ENCODE results near the gene SMAD6.

Gene SMAD6

DNA sequence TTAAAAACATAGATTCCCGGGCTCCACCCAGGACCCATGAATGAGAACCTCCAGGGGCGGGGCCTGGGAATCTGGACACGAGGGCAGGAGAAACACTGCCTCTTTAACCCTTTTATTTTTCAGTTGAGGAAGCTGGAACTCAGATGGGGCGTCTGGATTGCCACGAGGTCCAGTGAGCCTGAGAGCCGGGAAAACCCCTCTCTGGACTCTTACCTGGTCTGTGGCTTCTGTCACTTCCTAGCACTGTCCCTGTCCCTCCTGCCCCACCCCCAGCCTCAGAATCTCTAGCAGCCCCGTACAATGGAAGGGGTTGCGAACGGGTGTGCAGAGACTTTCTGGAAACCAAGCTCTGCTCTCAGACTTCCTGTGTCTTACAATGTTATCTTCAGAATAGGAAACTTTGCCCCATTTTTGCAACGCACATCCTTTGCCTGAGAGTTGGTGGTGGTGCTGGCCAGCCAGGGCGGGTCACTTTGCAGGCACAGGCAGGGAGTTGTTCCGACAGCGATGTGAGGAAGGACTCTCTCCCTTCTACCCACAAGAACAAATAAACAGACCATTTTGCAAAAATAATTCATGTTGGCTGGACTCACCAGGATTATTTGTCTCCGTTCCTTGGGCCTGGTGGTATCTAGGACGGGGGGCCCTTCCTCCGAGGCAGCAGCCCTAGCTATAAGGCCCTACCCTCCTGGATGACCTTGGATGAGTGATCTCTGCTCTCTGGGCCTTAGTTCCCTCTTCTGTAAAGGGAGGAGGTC, 59.1 kb downstream of the SMAD6 start:
- no peak for DNase-seq

DNA sequence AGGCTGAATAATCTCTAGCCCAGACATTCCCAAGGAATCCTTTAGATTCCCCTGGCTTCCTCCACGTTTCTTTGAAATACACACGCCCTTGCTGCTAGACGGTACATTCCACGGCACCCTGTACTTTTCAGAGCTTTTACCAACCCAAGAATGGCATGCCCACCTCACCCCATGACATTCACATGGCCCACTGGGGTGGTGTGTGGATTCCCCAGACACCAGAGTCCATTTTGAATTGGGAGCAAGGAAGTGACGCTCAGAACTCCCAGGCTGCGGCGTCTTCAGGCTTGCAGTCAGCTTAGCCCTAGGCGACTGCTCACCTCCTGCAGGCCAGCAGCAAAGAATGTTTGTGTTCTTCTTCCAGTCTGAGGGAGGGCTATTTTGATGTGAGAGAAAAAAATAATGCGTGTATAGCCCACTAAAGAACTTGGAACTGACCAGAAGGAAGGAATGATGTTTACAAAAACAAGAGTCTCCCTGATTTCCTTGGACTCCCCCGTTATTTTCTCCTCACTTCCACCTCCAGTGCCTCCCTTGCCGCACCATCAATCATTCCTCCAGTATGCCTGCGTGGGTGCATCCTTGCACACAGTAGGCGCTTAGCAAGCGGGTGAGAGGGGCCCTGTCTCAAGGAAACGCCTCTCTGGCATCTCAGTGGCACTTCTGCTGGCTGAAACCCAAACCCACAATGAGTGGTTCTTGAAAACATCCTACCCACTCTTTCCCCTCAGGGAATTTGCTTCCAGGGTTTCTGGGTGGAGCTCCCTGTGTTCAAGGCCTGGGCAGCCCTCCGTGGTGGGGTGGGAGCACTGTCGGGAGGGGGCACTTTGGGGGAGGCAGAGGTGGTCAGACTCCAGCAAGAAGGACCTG, 59.9 kb downstream of the SMAD6 start:
- DNase-seq, result no peak

DNA sequence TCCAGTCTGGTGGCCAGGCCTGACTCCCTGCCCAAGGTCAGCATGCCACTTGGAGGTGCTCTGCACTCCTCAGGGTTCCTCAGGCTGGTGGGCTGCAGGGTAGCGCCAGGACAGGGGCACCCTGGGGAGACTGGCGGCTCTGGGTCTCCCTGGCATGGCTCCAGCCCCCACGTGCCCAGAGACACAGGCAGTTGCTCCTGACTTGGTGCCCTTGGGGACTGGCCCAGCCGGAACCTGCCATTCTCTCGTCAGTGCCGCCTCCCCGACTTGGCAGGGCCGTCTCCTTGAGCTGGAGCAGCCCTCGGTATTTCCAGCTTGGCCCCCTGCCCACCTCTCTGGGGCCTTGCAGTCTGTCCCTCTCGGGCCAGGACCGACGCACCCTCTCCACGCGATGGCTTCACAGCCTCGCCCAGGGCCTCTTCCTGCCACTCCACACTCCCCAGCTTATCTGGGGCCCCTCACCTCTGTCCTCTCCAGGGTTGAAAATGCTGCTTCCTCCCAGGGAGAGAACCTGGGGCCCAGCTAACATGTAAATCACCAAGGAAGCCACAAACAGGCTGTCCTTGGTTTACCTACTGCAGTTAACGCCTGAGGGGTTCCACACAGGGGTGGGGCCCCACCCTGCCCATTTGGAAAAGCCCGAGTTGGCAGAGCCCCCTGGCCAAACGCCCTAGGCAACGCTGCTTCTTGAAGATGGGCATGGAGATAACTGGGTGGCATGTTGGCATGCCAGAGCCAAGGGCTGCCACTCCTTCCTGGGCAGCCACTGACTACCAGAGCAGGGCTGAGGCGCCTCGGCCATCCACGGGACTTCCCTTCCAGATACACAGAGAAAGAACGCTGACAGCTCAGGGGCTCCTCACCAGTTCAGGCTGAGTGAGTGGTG, 61.4 kb downstream of the SMAD6 start:
- no peak for DNase-seq

DNA sequence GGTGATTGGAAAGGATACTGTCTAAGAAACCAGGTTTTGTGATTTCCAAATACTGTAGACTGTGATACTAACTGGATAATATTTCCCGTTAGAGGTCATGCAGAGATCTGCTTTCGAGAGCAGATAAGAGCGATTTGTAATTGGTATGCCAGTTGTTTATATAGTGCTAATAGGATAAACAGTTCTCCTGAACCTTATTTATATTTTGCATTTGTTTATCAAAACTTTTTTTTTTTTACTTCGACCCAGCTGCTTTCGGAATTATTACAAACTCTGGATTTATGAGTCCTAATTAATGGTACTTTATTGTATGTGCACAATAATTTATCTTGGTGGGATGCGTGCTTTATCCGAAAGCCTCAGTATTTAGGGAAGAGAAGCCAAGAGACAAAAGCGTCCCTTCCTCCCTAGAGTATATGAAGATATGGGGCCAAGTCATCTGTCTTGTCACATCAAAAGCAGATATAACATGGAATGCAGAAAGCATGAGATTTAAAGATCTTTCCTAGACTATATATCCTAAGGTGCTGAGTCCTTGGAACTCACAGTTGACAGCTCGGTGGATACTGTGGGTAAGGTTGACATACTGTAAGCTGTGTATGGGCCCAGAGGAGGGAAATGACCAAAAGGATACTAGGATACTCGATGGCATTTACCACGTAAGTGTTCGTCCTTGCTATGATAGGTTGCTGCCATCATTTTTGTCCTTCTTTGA, 62.2 kb downstream of the SMAD6 start:
- DNase-seq, result no peak

DNA sequence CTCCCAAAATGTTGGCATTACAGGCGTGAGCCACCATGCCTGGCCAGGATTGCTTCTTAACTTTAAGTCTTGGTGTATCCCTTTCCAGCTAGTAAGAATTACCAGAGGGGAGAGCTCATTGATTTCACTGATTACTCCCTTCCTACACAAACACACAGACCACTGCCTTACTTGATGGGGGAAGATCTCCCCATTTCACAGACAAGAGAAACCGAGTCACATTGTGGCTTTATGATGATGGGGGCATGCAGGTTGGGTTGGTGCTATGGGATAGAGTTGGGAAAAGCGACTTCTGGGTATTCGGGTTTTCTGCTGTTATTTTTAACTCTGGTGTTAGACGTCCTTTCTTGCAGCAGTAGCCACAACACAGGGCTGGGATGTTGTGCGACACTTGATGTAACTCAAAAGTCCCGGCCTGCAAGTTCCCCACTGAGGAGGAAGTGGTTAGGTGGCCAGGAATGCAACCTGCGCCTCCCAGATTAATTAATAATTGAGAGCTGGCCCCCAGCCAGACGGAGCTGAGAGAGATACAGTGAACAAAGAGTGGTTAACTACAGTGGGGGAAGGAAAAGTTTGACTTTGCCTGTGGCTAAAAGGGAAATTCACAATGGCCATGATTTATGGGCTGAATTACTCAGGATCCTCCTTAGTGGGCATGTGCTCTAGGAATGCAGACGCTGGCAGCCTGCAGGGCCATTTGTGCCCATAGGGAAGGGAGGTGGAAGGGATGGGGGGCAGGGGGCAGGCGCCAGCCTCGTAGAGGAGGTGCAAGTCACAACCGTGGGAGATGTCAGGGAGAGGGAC, 63.6 kb downstream of the SMAD6 start:
- peak; percentile 6 to 19 for DNase-seq

DNA sequence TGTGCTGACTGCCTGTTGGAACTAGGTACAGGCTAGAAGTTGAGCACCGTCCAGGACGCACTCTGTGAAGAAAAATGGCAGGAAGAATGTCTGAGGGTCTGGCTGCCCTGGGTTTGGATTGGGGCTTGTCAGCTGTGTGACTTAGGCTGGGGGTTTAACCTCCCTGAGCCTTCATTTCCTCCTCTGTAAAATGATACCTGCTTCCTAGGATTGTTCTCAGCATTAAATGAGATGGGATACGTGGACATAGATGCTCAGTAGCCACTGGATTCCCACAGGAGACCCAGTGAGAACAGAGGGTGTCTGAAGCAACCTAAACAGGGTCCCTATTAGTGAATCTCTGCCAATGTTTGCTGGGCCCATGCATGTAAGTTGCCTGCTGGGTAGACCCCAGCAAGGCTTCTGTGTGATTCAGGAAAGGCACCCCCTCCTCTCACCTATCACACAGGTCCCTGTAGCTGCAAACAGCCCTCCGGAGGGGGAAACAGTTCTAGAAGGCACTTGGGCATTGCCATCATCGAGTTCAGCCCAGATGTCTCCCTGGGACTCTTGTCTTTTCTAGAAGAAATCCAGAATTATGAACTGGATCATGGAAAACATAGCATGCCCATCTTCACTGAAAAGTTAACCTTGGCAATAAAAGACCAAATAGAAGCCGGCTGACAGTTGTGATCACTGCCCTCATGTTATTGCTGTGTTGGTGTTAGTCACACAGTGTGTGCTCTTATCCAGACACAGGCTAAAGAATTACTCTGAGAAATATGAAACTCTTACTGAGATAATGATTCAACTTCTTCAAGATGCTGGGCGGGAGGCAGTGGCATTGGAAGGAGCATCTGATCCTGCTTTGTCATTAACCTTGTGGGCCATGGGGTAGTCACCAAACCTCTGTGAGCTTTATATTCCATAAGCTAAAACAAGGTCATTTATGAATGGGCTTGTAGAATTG, 64.5 kb downstream of the SMAD6 start:
- DNase-seq, result no peak

DNA sequence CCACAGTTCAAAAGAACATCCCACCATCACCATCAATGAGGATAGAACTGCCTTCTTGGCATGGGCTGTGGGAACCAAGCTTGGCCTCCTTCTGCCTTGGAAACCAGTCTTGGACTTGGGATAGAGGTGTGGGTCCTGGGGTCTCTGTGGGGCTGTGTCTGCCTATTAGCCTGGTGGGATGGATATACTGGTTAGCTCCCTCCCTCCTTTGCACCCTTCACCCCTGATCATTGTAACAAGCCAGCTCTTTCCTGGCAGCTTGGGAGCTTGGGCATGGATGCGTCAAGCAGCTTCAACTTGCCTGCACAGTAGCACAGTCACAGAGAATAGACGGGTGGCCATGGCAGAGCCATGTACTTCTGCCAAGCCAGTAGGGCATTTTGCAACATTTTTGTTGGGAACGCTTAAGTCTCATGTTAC, 65.2 kb downstream of the SMAD6 start:
- DNase-seq, result no peak

DNA sequence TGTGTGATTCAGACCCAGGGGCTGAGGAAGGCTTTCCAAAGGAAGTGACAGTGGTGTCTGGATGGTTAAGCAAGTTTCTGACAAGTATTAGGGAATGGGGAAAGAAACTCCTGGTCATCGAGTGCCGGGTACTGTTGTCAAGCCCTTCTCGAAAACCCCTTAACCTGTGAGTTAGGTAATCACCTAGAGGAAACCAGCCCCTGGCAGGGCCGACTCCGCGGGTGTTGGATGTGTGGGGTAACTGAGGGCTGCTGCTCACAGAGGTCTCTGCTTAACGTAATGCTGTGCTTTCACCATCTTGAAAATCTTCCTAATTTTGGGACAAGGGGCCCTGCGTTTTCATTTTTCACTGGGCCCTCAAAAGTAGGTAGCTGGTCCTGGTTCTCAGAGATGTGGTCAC, 67.0 kb downstream of the SMAD6 start:
- DNase-seq, result no peak

DNA sequence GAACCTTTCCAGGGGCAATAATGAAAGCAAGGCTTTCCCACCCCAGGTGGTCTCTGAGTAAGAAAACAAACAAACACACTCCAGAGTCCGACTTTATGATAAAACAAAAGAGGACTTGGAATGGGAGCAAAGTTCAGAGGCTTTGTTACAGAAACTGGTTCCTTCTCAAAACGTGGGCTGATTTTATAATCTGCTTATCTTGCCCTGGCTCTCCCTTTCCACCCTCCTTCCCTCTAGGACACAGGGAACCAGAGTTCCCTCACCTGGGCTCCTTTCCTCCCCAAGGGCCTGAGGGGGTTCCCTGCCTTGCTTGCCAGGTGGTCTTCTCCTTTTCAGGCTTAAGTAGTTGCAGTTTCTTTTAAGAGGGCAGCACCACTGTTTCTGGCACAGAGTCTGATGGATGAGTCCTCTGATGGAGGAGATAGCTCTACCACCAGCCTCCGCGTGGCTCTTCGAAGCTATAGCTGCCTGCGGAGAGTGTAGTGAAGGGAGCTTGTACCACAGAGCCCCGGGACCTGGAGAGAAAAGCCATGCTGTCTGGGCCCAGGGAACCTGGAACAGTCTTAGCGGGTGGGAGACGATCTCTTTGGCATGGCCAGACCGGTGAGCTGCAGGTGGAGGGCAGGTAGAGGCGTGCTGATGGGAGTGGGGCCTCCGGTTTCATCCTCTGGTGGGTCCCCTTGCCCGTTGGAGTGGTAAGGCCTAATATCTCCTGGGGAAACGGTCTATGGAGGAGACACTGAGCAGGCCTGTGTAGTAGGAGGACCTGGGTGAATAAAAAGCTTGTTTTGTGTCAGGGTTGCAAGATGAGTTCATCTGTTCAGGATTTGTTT, 68.7 kb downstream of the SMAD6 start:
- DNase-seq, result no peak

DNA sequence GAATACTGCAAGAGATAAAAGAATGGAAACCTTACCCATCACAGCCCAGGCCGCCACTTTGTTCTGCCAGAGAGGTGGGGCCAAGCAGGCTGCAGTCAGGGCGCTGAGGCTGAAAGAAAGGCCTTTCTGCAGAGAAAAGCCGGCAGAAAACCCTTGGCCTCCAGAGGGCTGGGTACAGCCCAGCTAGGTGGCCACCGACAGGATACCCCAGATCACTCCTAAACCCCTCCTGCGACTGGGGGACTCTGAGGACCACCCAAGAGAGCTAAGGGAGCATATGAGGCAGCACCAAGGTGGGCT, 69.3 kb downstream of the SMAD6 start:
- DNase-seq, result no peak

DNA sequence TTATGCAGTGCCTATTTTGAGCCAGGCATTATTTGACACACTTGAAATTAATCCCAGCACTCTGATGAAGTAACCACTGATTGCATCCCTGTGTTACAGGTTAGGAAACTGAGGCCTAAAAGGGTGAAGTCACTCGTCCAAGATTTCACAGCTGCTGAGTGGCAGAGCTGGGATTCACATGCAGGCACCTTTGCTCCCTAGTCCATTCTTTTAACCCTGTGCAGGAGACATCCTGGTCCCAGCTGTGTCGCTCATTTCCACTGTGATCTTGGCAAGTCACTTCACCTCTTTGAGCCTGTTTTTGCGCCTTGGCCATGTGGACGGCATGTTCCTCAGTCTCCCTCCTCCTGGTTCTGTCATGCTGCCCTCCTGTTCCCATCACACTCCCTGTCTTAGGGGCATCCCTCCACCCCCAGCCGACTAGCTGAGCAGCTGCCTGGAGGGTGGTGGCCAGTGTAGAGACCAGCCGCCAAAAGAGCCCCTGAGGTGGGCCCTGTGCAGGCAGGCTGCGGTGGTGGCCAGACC, 70.6 kb downstream of the SMAD6 start:
- no peak for DNase-seq

DNA sequence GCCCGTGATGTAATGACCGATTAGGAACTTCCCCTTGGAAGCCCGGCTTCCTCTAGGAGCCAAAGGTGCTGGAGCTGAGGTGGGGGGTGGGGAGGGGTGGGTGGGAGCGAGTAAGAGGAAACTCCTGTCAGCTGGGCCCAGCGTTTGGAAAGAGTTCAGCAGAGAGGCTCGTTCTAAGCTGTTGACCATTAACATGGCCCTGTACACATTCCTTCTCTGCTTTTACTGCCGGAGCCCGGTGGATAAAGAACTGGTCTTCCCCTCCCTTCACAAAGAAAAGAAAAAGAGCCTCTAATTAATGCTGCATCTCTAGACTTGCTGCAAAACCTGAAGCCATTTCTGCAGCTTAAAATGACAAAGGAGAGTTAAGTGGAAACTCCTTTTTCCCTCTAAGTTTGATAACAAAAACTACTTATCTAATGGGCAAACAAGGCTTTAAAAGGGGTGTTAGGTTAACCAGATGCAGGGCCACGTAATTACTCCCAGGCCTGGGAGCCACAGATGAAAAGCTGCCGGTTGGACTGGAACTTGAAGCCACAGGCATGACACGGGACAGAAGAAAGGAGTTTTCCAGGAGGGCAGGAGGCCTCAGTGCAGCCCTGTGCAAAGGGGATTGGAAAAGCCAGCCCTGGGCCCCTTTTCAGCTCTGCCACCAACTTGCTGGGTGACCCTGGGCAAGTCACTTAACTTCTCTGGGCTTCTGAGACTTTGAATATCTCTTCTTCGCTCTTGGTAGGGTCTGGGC, 71.3 kb downstream of the SMAD6 start:
- no peak for DNase-seq

DNA sequence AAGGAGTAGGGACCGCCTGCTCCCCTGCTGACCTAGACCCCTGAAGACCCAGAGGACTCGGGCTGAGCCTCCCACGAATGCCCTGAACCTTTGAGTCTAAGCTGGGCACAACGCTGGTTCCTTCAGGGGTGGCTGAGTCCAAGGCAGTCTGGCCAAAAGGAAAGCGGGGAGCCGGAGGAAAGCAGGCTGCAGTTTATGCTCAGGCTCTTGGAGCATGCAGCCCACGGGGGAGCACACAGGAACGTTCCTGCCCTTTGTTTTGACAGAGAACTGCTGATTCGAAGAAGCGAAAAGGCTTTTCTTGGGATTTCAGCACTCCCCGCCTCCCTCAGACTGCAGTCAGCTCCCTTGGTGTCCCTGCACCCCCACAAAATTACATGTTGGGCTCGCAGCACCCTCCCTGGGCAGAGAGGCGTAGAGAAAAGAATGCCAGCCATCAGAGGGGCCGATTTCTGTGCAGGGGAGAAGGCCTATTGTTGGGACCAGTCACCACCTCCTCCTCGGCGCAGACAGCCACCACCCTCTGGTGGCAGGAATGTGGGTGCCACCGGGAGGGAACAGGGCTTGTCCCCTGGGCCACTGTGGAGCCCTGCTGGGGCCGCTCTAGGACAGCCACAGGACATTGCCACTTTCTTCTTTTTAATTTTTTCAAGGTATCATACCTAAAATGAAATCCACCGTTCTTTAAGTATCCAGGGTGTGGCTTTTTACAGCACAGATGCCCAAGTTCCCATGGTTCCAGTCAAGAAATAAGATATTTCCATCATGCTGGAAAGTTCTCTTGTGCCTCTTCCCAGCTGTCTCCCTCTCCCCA, 72.2 kb downstream of the SMAD6 start:
- DNase-seq, result peak; percentile 36 to 50

DNA sequence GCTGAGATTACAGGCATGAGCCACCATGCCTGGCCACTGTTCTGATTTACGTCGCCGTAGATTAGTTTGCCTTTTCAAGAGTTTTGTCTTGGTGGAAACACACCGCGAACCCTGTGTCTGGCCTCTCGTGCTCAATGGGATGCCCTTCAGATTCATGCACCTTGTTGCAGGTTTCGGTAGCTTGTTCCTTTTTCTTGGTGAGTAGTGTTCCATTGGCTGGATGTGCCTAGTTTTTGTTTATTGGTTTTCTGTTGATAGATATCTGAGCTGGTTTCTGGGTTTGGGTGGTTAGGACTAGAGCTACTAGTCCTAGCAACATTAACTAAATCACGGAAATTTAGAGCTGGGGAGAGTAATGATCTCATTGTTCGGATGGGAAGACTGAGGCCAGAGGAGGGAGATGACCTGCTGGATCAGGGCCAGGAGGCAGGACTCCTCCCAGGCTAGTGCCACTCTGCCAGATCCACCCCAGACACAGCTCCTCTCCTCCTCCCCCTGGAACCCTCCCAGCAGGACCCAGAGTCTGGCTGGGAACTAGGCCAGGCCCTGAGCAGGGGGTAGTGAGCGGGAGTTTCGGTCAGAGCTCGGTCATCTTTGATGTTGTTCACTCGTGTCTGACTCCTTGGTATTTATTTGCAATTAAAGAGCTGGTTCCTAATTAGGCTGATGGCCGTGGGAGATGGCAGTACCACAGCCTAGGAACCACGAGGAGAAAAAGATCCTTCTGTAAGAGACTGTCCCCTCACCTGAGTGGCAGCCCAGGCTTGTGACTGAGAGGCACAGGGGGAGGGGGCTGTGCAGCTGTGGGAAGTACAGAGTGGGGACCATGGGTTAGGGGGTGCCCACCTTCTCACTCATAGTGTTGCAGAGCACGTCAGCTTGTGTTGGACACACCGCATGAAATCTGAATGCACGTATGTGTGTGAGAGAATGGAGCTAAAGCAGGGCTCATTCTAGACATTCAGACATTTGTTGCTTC, 73.4 kb downstream of the SMAD6 start:
- no peak for DNase-seq

DNA sequence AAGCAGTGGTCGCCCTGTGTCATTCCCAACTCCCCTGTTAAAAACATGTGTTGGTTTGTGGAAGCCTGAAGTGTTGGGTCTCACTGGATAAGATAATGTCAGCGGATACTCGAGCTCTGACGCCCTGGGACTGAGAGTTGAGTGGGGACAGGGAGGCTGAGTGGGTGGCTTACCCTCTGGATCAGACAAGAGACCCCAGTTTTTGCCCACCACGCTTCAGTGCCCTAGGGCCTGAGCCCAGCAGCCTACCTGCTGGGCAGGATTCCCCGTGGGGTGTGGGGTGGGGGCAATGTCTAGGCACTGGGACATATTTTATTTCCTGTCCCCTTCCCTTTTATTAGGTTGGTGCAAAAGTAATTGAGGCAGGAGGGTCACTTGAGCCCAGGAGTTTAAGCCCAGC, 75.0 kb downstream of the SMAD6 start:
- DNase-seq, result no peak

DNA sequence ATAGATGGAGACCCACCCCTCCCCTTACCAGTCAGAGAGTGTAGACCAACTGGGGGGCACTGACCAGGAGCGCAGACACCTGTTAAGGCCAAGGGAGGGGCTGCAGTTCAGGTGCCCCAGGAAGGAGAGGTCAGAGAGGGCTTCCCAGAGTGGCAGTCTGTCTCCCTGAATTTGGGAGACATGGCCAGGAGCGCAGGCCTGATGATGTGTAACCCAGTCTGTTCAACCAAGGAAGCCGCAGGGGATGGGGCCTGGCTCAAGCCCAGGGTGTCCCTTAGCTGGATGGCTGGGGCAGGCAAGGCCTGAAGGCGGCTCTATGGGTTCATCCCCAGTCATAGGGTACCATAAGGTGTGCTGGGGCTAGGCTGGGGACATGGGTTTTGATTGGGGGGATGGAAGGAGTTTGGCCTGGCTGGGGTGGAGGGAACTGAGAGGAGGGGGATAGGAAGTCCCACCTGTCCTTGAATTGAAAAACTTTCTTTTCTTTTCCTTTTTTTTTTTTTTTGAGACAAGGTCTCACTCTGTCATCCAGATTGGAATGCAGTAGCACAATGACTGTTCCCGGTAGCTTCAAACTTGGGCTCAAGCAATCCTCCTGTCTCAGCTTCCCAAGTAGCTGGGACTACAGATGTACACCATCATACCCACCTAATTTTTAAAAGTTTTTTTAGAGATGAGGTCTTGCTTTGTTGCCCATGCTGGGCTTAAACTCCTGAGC, 75.7 kb downstream of the SMAD6 start:
- DNase-seq, result no peak

All from CD4-positive, alpha-beta T cell treated with Interleukin-1 beta for 1 hour (primary cell).